Measurements from ENCODE around the gene METTL24.

GRCh38 chr6:110307368-110307767, 50.8 kb downstream of the METTL24 start:
- no peak for TF ChIP-seq CTCF (IDR thresholded peaks at IDR 0.05)
- no peak for TF ChIP-seq POLR2A (IDR thresholded peaks at IDR 0.05)
